ENCODE results near the gene FKBP2.

Gene FKBP2

DNA sequence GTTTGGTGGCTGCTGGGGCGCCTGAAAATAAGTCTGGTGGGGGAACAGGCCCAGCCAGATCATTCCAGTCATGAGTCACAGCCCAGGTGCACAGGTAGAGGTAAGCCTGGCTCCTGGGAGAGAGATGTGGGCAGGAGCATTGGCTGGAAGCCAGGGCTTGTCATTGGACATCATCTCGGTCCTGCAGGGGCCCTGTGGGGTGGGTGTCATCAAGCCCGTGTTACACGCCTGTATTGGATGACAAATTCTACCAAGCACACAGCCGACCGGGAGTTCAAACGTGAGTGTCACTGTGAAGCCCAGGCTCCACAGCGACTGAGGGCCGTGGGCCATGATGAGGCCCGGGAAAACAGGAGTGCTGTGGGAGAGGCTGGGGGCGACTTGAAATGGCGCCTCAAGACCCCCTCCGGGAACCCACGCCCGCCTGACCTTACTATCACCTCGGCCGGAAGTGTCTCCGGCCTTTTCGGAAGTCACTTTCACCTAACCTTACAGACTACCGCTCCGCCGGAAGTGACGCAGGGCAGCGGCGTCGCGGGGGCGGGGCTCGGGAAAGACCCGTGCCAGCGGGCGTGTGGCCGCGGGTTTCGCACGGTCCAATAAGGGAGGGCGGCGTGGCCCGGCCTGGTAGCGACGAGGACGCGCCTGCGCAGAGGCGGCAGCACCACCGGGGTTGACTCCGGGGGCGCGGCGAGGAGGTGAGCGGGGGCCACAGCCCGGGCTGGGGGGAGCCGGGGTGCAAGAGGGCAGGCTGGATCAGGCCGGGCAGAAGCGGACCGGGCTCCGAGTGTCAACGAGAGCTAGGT, at the start of gene FKBP2:
FKBP2 (plus strand) TSS at position 661 of the 806 bp plus-strand sequence. CDS start 1,293 bp downstream, outside the sequence.
- peak; percentile 74 for DNase-seq

DNA sequence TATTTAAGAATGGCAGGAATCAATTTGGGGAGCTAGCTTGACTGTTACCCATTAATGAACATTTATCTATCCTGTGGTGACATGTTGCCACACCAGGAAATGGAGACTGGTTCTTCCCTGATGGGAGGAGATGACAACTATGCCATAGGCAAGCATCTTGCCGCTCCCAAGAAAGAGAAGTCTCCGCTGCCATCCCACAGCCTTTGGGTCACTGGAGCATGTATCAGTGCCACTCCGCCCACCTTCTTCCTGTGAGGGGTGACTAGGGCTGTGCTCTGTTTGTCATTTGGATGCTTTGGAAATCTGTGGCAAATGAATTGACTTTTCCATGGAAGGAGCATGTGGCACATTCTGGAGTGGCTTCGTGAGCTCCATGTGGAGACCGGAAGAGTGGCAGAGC, 48.5 kb upstream of the FKBP2 start:
- no peak for DNase-seq

DNA sequence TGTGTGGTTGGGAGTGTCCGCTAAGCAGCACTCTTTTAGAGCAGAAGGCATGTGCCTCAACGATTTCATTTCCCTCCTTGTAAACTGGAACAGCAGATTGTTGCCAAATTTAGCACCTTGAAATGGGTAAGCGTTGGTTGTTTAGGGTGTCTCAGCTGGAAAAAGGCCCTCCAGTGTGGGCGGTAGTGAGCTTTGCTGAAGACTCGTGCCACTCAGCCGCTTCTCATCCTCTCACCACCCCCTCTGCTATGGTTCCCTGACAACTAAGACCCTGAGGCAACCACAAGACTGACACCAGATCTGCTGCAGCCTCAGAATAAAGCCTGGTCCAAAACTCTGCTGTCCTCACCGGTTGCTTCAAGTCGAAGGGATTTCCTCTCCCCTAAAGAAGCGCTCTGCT, 44.3 kb upstream of the FKBP2 start:
- DNase-seq = no peak

DNA sequence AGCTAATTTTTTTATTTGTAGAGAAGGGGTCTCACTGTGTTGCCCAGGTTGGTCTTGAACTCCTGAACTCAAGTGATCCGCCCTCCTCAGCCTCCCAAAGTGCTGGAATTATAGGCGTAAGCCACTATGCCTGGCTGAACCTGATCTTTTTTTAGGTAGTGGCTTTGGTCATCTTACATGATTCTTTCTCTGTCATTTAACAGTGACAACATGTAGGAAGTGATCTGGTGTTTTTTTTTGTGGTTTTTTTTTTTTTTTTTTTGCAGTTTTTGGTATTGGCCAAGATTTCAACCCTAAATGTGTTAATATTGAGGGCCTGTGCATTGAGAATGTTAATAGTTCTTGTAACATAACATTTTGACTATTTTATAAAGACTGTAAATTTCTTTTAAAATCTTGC, 42.4 kb upstream of the FKBP2 start:
- DNase-seq = no peak

DNA sequence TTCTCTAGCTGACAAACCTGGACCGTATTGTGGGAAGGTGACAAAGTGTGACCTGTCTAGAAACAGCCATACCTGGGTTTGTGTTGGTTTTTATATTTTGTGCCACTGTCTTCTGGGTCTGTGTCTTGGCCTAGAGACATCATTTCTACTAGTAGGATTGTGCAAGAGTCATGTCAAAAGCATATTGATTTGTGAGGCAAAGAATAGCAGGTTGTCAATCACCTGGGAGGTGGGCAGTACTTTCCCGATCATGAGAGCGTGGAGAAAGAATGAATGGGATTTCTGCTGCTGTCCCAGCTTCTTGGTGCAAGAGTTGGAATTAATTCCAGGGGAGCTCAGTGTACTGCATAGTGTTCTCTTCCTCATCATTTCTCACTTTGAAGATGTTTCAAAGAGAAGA, 39.4 kb upstream of the FKBP2 start:
- DNase-seq = no peak

DNA sequence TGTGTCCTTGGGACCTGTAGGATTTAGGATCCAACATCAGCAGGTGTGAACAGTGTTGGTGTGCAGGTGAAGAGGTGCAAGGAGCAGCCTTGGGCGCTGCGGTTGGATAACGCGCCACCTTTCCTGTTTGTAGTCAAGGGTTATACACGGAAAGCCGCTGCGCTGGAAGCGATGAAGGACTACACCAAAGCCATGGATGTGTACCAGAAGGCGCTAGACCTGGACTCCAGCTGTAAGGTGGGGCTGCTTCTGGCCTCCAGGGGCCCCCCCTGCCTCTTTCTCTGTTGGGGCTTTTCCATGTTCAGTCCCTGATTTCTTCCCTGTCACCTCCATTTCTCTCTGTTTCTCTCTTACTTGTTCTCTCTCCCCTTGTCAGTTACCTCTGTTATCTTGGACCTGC, 37.9 kb upstream of the FKBP2 start:
- no peak for DNase-seq

DNA sequence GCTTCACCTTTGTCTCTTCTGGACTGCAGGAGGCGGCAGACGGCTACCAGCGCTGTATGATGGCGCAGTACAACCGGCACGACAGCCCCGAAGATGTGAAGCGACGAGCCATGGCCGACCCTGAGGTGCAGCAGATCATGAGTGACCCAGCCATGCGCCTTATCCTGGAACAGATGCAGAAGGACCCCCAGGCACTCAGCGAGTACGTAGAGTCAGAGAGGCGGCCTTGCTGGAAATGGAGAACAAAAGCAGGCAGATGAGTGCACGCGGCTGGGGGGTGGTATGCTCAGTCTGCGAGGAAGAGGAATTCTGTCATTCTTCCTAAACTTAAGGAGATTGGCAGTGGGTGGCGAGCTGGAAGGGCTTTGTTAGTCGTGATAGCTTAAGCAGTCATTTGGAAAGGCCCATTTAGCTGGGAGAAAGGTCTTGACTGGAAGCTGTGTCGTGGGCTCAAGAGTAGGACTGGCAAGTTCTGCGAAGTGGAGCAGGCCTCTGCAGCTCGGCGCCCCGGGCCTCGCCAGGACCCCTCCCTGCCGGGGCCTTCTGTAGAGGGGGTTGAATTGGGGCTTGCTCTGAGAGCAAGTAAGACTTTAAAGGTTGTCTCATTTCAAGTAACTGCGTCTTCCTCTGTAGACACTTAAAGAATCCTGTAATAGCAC, 37.3 kb upstream of the FKBP2 start:
- no peak for DNase-seq

DNA sequence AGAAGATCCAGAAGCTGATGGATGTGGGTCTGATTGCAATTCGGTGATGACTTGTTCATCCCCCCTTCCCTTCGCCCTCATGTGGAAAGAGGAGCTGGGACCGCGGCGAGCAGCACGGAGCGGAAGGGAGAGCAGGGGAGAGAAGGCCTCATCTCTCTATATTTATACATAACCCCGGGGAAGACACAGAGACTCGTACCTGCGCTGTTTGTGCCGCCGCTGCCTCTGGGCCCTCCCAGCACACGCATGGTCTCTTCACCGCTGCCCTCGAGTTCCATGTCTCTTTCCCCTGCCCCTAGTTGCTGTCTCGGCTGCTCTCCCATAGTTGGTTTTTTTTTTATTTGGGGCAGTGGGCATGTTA, 36.8 kb upstream of the FKBP2 start:
- DNase-seq = no peak

DNA sequence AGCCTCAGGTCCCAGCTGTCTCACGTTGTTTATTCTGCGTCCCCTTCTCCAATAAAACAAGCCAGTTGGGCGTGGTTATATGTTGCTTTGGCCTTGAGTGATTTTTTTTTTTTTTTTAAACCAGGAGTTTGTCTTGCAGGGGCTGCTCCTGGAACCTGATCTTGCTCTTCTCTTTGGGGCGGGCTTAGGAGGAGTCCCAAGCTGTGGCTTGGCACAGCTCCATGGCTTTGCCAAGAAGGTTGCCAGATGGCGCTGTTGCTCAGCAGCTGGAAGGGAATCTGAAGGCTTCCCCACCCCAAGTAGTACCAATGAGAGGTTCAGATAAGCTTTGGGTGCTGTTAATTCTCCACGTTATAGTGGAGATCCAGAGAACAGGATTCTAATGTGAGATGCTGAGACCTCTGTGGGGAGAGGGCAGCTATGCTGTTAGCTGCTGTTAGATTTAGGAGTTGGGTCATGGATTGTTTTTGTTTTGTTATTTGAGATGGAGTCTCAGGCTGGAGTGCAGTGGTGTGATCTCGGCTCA, 36.4 kb upstream of the FKBP2 start:
- DNase-seq = peak; percentile 73

DNA sequence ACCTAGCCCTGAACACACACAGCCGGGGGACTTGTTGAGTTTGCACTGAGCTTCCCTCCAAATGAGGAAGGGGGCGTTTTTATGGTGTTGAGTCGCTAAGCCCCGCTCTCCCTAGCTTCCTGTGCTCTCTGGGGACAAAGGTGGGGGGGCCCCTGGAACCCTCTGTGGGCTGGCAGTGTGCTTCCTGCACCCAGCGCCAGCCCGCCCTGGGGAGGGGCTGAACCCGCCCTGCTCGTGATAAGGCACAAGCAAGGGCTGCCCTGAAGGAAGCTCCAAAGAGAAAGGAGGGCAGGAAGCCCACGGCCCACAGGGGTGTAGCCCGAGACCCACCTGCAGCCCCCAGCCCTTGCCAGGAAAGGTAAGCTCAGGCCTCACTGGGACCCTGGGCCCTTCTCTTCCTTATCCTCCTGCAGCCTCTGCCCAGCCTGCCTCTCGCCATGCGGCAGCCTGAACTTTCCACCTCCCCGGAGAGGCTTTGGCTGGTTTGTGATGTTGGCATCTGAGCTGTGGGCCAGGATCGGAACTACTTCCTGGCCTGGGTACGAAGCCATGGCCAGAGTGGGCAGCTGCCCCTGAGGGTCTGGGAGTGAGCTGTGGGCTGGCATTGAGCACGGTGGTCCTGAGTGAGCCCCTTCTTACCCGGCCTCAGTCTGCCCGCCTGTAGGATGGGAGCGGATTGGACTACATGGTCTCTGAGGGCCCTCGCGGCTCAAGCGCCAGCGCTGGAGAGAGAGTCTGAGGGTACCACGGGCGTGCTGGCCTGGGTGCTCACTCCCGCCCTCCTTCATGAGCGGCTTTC, 34.2 kb upstream of the FKBP2 start, which contains the start of gene FERMT3:
FERMT3 (plus strand) TSS at position 265 of the 799 bp plus-strand sequence. CDS start 644 bp downstream, outside the sequence.
- DNase-seq = no peak

DNA sequence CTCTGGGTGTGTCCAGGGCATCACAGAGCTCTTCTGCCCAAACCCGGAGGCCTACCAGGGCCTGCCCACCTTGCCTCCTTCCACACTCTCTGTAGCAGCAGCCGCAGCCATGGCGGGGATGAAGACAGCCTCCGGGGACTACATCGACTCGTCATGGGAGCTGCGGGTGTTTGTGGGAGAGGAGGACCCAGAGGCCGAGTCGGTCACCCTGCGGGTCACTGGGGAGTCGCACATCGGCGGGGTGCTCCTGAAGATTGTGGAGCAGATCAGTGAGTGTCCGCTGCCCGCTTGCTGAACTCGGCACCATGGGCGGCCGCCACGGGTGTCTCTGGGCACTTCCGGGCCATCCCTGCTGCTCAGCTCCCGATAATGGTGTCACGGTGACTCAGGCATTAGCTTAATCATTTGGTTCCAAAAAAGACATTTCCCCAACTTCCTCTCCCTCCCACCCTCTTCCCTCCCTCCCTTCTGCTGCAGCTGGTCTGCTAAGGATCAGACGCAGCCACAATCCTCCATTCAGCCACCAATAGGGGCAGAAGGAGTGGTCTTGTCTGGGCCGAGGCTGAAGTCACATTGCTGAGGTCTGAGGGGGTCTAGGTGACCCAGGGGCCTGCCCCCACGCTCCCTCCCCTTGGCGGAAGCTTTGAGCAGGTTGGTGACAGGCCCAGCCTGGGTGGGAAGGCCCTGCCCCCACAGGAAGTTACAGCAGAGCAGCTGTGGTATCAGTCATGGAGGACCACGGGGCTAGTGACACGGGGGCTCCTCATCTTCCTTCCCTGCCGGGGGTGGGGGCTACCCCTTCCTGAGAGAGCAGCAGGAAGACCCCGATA, 33.4 kb upstream of the FKBP2 start:
- DNase-seq = no peak

DNA sequence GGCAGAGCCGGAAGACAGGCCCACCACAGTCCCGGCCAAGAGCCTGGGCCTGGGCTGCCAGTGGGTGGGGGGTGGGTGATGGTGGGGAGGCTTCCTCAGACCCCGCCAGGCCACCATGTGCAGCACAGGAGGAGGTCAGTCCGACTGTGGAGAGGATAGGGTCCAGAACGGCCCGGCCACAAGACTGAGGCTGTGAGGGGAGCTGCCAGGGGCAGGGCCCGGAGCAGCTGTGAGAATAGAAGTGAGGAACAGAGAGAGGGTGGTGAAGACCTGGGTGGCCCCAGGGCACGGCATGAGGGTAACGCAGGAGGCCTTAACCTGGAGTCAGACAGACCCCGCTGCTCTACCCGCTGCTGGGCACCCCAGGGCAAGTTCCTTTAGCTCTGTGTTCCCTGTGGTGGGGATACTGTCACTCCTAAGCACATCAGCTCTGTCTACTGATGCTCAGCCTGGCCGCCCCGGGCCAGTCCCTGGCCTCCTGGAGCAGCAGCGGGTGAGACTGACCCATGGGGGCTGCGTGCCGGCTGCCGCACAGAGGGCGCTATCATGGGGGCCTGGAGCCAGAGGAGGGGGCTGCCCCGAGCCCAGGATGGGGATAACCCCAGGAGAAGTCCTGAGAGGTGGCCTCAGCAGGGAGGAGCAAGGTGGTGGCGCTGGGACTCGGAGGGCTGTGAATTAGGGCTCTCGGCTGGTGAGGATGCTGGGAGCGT, 32.7 kb upstream of the FKBP2 start:
- DNase-seq = no peak

DNA sequence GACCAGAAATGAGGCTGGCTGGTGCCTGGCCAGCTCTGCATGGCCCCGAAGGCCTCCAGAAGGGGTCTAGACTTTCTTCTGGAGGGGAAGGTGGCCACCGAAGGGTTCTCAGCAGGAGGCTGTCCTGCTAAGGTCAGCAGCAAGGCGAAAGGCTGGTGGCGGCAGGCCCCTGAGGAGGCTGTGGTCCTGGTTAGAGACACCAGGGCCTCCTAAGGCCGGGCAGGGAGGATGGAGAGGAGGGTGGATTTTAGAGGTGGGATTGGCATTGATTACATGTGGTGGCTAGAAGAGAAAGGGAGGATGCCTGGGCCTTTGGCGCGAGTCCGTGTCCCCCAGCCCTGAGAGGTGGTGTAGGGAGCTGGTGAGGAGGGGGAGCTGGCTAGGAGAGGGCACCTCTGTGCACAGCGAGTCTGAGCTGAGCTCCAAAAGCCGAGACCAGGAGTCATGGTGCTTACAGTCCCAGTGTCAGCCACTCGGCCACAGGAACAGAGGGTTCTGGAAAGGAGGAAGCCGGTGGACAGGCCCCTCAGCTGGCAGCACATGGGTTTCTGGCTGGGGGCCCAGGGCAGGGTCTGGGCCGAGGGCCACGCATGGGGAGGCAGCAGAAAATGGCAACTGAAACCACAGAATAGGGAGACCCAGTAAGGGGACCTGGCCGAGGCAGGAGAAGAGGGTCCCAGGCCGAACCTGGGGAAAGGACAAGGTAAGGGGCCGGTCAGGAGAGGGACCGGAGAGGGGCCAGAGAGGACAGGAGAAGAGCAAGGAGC, 31.9 kb upstream of the FKBP2 start:
- no peak for DNase-seq

DNA sequence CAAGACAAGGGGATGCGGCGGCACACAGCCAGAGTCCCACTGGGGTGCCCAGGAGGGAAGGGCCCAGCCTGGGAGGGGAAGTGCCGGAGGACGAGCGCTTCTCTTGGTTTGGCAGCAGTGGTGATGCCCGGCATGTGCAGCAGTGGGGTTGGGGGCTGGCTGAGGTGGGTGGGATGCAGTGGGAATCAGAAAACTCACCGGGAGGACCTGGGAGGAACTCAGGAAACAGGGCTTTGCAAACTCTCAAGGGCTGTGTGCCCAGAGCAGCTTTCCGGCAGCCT, 31.4 kb upstream of the FKBP2 start:
- no peak for DNase-seq

DNA sequence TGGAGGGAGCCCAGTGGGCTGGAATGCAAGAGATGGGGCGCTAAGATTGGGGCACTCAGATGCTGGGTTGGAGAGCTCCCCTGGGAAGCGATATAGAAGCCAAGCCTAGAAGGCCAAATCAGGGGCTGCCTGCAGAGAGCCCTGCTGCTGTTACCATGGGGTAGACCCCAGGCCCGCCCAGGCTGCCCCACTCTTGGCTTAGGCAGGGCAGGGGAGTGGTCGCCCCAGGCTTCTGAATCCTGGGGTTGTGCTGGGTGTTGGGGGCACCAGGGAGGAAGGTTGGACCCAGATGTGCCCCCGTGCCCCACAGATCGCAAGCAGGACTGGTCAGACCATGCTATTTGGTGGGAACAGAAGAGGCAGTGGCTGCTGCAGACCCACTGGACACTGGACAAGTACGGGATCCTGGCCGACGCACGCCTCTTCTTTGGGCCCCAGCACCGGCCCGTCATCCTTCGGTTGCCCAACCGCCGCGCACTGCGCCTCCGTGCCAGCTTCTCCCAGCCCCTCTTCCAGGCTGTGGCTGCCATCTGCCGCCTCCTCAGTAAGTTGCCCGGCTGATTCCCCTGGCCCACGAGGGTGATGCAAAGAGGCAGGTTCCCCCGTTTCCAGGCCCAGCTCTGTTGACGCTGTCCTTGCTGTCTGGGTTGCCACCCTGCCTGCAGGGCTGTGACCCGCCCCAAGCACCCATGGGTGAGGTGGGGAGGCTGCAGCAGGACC, 30.4 kb upstream of the FKBP2 start:
- DNase-seq = peak; percentile 20

DNA sequence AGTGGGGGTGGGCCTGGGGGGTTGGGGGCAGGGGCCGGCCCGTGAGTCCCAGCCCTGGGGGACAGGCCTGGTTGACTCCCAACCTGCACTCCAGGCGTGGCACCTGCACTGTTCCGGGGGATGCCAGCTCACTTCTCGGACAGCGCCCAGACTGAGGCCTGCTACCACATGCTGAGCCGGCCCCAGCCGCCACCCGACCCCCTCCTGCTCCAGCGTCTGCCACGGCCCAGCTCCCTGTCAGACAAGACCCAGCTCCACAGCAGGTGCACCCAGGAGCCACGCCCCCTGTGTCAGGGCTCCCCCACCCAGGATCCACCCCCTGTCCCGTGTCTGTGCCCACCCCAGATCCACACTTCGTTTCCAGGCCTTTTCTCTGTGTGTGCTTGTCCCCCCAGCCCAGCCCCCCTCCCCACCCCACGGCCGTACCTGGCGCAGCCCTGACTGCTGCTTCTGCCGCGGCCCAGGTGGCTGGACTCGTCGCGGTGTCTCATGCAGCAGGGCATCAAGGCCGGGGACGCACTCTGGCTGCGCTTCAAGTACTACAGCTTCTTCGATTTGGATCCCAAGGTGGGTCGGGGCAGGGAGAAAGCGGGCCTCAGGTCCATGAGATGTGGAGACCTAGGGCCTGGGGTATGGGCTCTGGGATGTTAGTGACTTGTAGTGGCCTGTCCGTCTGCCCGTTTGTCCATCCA, 29.6 kb upstream of the FKBP2 start:
- no peak for DNase-seq

DNA sequence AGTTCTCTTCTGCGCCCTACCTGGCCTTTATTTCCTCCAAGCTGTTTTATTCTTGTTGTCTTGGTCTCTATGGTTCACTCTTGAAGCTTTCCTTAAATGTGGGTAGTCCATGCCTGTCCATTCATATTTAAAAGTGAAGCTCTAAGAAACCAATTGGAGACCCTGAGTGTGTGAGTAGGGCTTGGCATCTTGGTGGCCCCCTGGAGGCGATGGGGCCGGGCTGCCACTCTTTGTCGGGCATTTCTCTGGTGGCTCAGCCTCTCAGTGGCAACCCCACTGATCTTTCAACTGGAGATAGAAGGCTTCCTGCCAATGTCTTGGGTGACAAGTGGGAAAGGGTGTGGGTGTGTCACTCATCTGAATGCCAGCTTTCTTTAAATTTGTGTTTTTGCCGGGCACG, 24.0 kb upstream of the FKBP2 start:
- no peak for DNase-seq

DNA sequence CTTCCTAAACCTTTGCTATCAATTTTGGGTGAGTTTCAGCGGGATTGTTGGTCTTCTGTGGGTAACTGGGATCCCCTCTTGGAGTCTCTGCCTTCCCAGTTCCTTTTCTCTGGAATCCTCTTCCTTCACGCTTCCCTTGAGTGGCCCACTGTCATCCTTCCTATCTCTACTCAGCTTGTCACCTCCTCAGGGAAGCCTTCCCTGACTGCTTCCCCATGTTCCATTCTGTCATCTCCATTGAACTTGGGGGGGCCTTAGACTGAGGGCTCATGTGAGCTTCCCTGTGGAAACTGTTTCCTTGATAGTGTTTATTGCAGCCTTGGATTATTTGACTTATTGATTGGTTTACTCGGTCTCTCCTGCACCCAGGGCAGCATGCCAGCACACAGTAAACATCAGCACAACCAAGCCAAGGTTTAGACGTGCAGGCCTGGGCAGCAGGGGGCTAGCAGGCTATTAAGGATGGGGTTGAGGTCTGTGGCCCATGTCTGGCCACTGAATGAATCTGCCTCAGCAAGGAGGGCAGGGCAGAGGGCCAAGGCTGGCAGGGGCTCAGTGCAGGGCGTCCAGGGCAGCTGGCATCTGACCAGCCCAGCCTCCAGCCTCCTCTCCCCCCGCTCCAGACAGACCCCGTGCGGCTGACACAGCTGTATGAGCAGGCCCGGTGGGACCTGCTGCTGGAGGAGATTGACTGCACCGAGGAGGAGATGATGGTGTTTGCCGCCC, 22.1 kb upstream of the FKBP2 start:
- DNase-seq = no peak

DNA sequence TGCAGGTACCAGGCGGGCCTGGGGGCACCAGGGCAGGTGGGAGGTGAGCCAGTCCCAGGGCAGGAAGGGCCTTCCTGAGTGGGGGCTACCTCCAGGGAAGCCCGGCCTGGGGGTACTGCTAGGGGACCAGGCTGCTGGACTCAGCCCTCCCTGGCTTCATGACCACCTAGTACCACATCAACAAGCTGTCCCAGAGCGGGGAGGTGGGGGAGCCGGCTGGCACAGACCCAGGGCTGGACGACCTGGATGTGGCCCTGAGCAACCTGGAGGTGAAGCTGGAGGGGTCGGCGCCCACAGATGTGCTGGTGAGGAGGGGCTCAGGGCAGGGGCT, 21.6 kb upstream of the FKBP2 start:
- DNase-seq = no peak

Measured in NCI-H1694 (cell line).